ENCODE measurements around the gene MYPN. TPM values are rescaled to one million over a fixed set of nuclear protein-coding genes. Genes with fewer than 3 reads are reported as not detected.

MYPN gene
- total RNA-seq, 1 donor from 2014 or later: 1.0 TPM

GRCh38 chr10:68118657-68119056 is 9.4 kb downstream of the MYPN start:
- H3K9me3 Mint-ChIP-seq (ENCODE audit: unreplicated experiment): no peaks in the 10 kb centered on the region
- no peaks in the 10 kb centered on the region for H3K27me3 Mint-ChIP-seq (ENCODE audit: unreplicated experiment)
- H3K36me3 Mint-ChIP-seq (ENCODE audit: unreplicated experiment): peaks cover 6% of the 10 kb centered on the region
- peaks cover 7% of the 10 kb centered on the region for H3K4me1 Mint-ChIP-seq (ENCODE audit: unreplicated experiment)
- H3K4me3 Mint-ChIP-seq (ENCODE audit: unreplicated experiment): no peak overlapping the region
- no peak overlapping the region for H3K27ac Mint-ChIP-seq (ENCODE audit: unreplicated experiment)
- DNase-seq (ENCODE audit: extremely low spot score, unreplicated experiment): no peak
- no peak for TF ChIP-seq CTCF (IDR thresholded peaks at IDR 0.05)

GRCh38 chr10:68121020-68121743 is 11.9 kb downstream of the MYPN start:
- Mint-ChIP-seq H3K36me3 (ENCODE audit: unreplicated experiment) (peaks cover 3% of the 10 kb centered on the region), H3K9me3 (ENCODE audit: unreplicated experiment) (no peaks in the 10 kb centered on the region), H3K4me1 (ENCODE audit: unreplicated experiment) (peaks cover 7% of the 10 kb centered on the region), H3K4me3 (ENCODE audit: unreplicated experiment) (no peak overlapping the region), H3K27ac (ENCODE audit: unreplicated experiment) (no peak overlapping the region), H3K27me3 (ENCODE audit: unreplicated experiment) (no peaks in the 10 kb centered on the region)
- no peak for DNase-seq (ENCODE audit: extremely low spot score, unreplicated experiment)
- TF ChIP-seq CTCF (IDR thresholded peaks at IDR 0.05): no peak

GRCh38 chr10:68121852-68122251 is 12.6 kb downstream of the MYPN start:
- Mint-ChIP-seq H3K4me1 (ENCODE audit: unreplicated experiment) (peaks cover 7% of the 10 kb centered on the region), H3K36me3 (ENCODE audit: unreplicated experiment) (peaks cover 3% of the 10 kb centered on the region), H3K27me3 (ENCODE audit: unreplicated experiment) (no peaks in the 10 kb centered on the region), H3K27ac (ENCODE audit: unreplicated experiment) (no peak overlapping the region), H3K9me3 (ENCODE audit: unreplicated experiment) (no peaks in the 10 kb centered on the region), H3K4me3 (ENCODE audit: unreplicated experiment) (no peak overlapping the region)
- no peak for TF ChIP-seq CTCF (IDR thresholded peaks at IDR 0.05)
- no peak for DNase-seq (ENCODE audit: extremely low spot score, unreplicated experiment)

- Mint-ChIP-seq H3K27me3 (ENCODE audit: unreplicated experiment) (no peaks in the 10 kb centered on the region), H3K9me3 (ENCODE audit: unreplicated experiment) (no peaks in the 10 kb centered on the region), H3K4me1 (ENCODE audit: unreplicated experiment) (peaks cover 12% of the 10 kb centered on the region), H3K36me3 (ENCODE audit: unreplicated experiment) (peaks cover 3% of the 10 kb centered on the region), H3K27ac (ENCODE audit: unreplicated experiment) (no peak overlapping the region), H3K4me3 (ENCODE audit: unreplicated experiment) (no peak overlapping the region)
- TF ChIP-seq CTCF (IDR thresholded peaks at IDR 0.05): no peak
- DNase-seq (ENCODE audit: extremely low spot score, unreplicated experiment): no peak
These were observed 15.4 kb downstream of the MYPN start for GRCh38 chr10:68124718-68125117.

- H3K27ac Mint-ChIP-seq (ENCODE audit: unreplicated experiment): no peak overlapping the region
These were observed 16.5 kb downstream of the MYPN start for GRCh38 chr10:68125772-68126171.

More at GRCh38 chr10:68125772-68126171, 16.5 kb downstream of the MYPN start:
- TF ChIP-seq CTCF (IDR thresholded peaks at IDR 0.05): no peak
- H3K4me3 Mint-ChIP-seq (ENCODE audit: unreplicated experiment): no peak overlapping the region
- no peaks in the 10 kb centered on the region for H3K36me3 Mint-ChIP-seq (ENCODE audit: unreplicated experiment)
- H3K4me1 Mint-ChIP-seq (ENCODE audit: unreplicated experiment): peaks cover 12% of the 10 kb centered on the region
- H3K27me3 Mint-ChIP-seq (ENCODE audit: unreplicated experiment): no peaks in the 10 kb centered on the region
- DNase-seq (ENCODE audit: extremely low spot score, unreplicated experiment): no peak
- H3K9me3 Mint-ChIP-seq (ENCODE audit: unreplicated experiment): no peaks in the 10 kb centered on the region

Data from osteocyte (in vitro differentiated cells).